Chondrocyte (in vitro differentiated cells): ENCODE results near the gene TSPO2. TPM values are rescaled to one million over a fixed set of nuclear protein-coding genes. Genes with fewer than 3 reads are reported as not detected.

Source experiments
- DNase-seq: peaks from one replicate; pipeline ENCODE4 v3.0.0; 2021; ENCODE audit warnings: mixed read lengths, low spot score
- H3K27ac Mint-ChIP-seq: one replicate; pipeline ENCODE4 v1.8.0; 2021; ENCODE audit warnings: mild to moderate bottlenecking, moderate library complexity, mixed read lengths; ENCODE audit not compliant: unreplicated experiment
- H3K27me3 Mint-ChIP-seq: 2 replicates; pipeline ENCODE4 v1.8.0; 2021; ENCODE audit warnings: low read depth, mixed read lengths
- H3K36me3 Mint-ChIP-seq: 2 replicates; pipeline ENCODE4 v1.8.0; 2021; ENCODE audit warnings: low read depth, mixed read lengths
- H3K4me1 Mint-ChIP-seq: 2 replicates; pipeline ENCODE4 v1.8.0; 2021; ENCODE audit warnings: low read depth, mild to moderate bottlenecking, mixed read lengths
- H3K4me3 Mint-ChIP-seq: one replicate; pipeline ENCODE4 v1.8.0; 2021; ENCODE audit warnings: mild to moderate bottlenecking, moderate library complexity, mixed read lengths; ENCODE audit not compliant: unreplicated experiment
- H3K9me3 Mint-ChIP-seq: 2 replicates; pipeline ENCODE4 v1.8.0; 2021; ENCODE audit warnings: low read depth, mixed read lengths
- CTCF ChIP-seq: fragments of 200-600 bp; sonication (generic); IDR thresholded peaks from 2 replicates; pipeline ENCODE4 v1.5.0; 2021; ENCODE audit warnings: antibody characterized with exemption, mild to moderate bottlenecking, moderate library complexity
- total RNA-seq: library from RNA; stranded (reverse); gene quantifications from 3 replicates; pipeline ENCODE4 v1.2.1, GENCODE V29; 2021

The TSPO2 gene
- total RNA-seq, 1 donor from 2014 or later: not detected

DNA sequence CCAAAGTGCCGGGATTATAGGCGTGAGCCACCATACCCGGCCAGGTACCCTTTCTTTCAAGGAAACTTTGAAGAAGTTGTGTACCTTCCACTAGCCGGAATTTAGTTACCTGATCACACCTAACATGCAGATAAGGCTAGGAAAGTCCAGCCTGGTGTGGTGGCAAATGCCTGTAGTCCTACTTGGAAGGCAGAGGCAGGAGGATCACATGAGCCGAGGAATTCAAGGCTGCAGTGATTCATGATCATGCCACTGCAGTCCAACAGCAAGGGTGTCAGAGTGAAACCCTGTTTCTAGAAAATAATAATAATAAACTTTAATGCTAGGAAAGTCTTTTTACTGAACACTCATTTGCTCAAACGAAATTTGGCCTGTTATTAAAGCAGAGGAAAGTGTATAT lies 51.5 kb downstream of the TSPO2 start:
- no peak overlapping the region for H3K4me3 Mint-ChIP-seq
- peaks cover 51% of the 10 kb centered on the region for H3K36me3 Mint-ChIP-seq
- no peak overlapping the region for H3K27ac Mint-ChIP-seq
- H3K4me1 Mint-ChIP-seq: peaks cover 29% of the 10 kb centered on the region
- no peak for DNase-seq
- no peaks in the 10 kb centered on the region for H3K9me3 Mint-ChIP-seq
- TF ChIP-seq CTCF: no peak
- no peaks in the 10 kb centered on the region for H3K27me3 Mint-ChIP-seq

Other genes with a start within 250 kb of the TSPO2 start
- 0.25 to 0.36 TPM in 2 of 3 replicates, not detected in the other for gene UNC5CL, start 3.2 kb upstream of the TSPO2 start, total RNA-seq
- not detected in 3 replicates for gene APOBEC2, start 10.7 kb downstream of the TSPO2 start, total RNA-seq
- 11.4 to 12.2 TPM (median 12.2 TPM) in 3 replicates for gene OARD1, start 29.9 kb downstream of the TSPO2 start, total RNA-seq
- 18.8 to 24.7 TPM (median 20.5 TPM) in 3 replicates for gene NFYA, start 30.5 kb downstream of the TSPO2 start, total RNA-seq
- not detected in 3 replicates for gene TREML1, start 111.9 kb downstream of the TSPO2 start, total RNA-seq
- not detected in 3 replicates for gene TREM2, start 120.6 kb downstream of the TSPO2 start, total RNA-seq
- gene TREML2, start 158.7 kb downstream of the TSPO2 start, total RNA-seq: not detected in 3 replicates
- not detected in 3 replicates for gene TREML4, start 185.9 kb downstream of the TSPO2 start, total RNA-seq
- 0.25 TPM in 1 of 3 replicates, not detected in the others for gene TREM1, start 244.2 kb downstream of the TSPO2 start, total RNA-seq